Tibial nerve (tissue), 4 donors: Measurements from ENCODE around the gene CABLES1. TPM values are rescaled to one million over a fixed set of nuclear protein-coding genes. Genes with fewer than 3 reads are reported as not detected.
"Not testable (repeated sequence)": the region's sequence is repeated elsewhere in the genome, so short reads cannot be mapped to it uniquely, and the experiment has no call there.

Experiments used
- DNase-seq, 2 donors: peaks; one replicate each; pipeline ENCODE4 v3.0.0-alpha.2; 2019; ENCODE audit warnings: low spot score in 2 of 2
- H3K27ac ChIP-seq, 4 donors: fragments of 200-600 bp; sonication (generic) in 3 of 4; one replicate each; pipeline ENCODE4 v1.5.1; 2017 to 2019; ENCODE audit warnings: mild to moderate bottlenecking in 1 of 4
- H3K27me3 ChIP-seq, 2 donors: fragments of 200-600 bp; sonication (generic) in 1 of 2; one replicate each; pipeline versions ENCODE4 v1.5.1 to v1.6.0; 2017 to 2019
- H3K36me3 ChIP-seq, 3 donors: fragments of 200-600 bp; sonication (generic); one replicate each; pipeline ENCODE4 v1.5.1; 2018 to 2019
- H3K4me1 ChIP-seq, 4 donors: fragments of 200-600 bp; sonication (generic) in 3 of 4; one replicate each; pipeline ENCODE4 v1.5.1; 2017 to 2019
- H3K4me3 ChIP-seq, 4 donors: fragments of 200-600 bp; sonication (generic) in 3 of 4; one replicate each; pipeline ENCODE4 v1.5.1; 2017 to 2019; ENCODE audit warnings: mild to moderate bottlenecking in 1 of 4, moderate library complexity in 1 of 4
- H3K9me3 ChIP-seq, 4 donors: fragments of 200-600 bp; sonication (generic) in 3 of 4; one replicate each; pipeline ENCODE4 v1.5.1; 2017 to 2019
- EP300 ChIP-seq, 2 donors: sonication (generic); formaldehyde crosslinking; IDR thresholded peaks; one replicate each; pipeline ENCODE4 v1.6.1; 2017; ENCODE audit warnings: antibody characterized with exemption in 2 of 2, mild to moderate bottlenecking in 1 of 2
- POLR2A ChIP-seq, 2 donors: fragments of 450-650 bp; IDR thresholded peaks; one replicate each; pipeline ENCODE4 v1.6.1; 2017; ENCODE audit warnings: antibody characterized with exemption in 2 of 2, mild to moderate bottlenecking in 2 of 2, moderate library complexity in 2 of 2
- WGBS, 2 donors: methylation state at CpG; one replicate each; pipeline ENCODE4 v1.1.5; 2018; 5-methylcytosine and 5-hydroxymethylcytosine counted together
- total RNA-seq, 4 donors: library from RNA; depleted of rRNA; stranded (reverse); fragments of >200 nt; gene quantifications; one replicate each; pipeline ENCODE4 v1.1.0, GENCODE V29; 2016
- TF ChIP-seq, protein P1 (sequence below), 5 experiments: fragments of 200-600 bp in 3 of 5; fragments of 450-650 bp in 2 of 5; sonication (generic) in 3 of 5; IDR thresholded peaks; one replicate each; pipeline ENCODE4 v1.5.1; 2016 to 2019; ENCODE audit warnings: antibody characterized with exemption in 5 of 5, mild to moderate bottlenecking in 3 of 5, moderate library complexity in 2 of 5

Gene CABLES1
- total RNA-seq, 4 donors from 2014 or later: 17.3 to 32.1 (median 21.2) TPM

DNA sequence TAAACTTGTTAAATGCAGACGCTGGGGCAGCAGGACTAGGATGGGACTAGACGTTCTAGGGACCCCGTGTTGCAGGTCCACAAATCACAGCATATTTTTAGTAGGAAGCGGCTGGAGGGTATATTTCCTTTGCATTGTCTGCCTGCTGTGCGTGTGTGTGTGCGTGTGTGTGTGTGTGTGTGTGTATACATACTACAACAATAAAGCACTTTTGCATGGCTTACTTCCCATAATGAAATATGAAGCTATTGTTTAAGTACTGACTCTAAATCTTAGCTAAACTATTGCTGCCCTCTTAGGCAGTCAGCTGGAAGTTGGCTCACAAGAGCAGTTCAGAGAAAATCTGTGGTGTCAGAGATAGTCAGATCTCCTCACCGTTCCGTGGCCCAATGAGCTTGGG, 133.4 kb downstream of the CABLES1 start:
- no peaks in the 10 kb centered on the region for H3K27me3 ChIP-seq
- peaks cover 0 to 8% (median 0%) of the 10 kb centered on the region in 3 donors for H3K36me3 ChIP-seq
- WGBS, 2 donors: 79 to 81% methylated on average over 8 of the region's 8 CpGs
- no peak for TF ChIP-seq EP300 (IDR thresholded peaks at IDR 0.05)
- no peak for TF ChIP-seq POLR2A (IDR thresholded peaks at IDR 0.05)
- TF ChIP-seq, protein P1, sequence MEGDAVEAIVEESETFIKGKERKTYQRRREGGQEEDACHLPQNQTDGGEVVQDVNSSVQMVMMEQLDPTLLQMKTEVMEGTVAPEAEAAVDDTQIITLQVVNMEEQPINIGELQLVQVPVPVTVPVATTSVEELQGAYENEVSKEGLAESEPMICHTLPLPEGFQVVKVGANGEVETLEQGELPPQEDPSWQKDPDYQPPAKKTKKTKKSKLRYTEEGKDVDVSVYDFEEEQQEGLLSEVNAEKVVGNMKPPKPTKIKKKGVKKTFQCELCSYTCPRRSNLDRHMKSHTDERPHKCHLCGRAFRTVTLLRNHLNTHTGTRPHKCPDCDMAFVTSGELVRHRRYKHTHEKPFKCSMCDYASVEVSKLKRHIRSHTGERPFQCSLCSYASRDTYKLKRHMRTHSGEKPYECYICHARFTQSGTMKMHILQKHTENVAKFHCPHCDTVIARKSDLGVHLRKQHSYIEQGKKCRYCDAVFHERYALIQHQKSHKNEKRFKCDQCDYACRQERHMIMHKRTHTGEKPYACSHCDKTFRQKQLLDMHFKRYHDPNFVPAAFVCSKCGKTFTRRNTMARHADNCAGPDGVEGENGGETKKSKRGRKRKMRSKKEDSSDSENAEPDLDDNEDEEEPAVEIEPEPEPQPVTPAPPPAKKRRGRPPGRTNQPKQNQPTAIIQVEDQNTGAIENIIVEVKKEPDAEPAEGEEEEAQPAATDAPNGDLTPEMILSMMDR (IDR thresholded peaks at IDR 0.05): no peak
- no peak for DNase-seq
- H3K4me3 ChIP-seq: no peak overlapping the region
- no peak overlapping the region for H3K27ac ChIP-seq
- peaks cover 0 to 14% (median 0%) of the 10 kb centered on the region in 4 donors for H3K9me3 ChIP-seq
- H3K4me1 ChIP-seq: no peaks in the 10 kb centered on the region

DNA sequence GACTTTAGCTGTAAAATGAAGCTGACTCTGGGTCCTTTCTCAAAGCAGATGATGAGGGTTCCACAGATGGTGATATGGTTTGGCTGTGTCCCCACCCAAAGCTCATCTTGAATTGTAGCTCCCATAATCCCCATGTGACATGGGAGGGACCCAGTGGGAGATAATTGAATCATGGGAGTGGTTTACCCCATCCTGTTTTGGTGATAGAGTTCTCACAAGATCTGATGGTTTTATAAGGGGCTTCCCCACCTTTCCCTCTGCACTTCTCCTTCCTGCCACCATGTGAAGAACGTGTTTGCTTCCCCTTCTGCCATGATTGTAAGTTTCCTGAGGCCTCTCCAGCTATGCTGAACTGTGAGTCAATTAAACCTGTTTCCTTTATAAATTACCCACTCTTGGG, 133.8 kb downstream of the CABLES1 start:
- not testable (repeated sequence) for H3K36me3 ChIP-seq, H3K27me3 ChIP-seq, H3K27ac ChIP-seq, DNase-seq, H3K4me3 ChIP-seq, H3K4me1 ChIP-seq
- H3K9me3 ChIP-seq: peaks cover 0 to 14% (median 0%) of the 10 kb centered on the region in 4 donors
- WGBS, 2 donors: 70 to 86% methylated on average over 1 of the region's 1 CpG

DNA sequence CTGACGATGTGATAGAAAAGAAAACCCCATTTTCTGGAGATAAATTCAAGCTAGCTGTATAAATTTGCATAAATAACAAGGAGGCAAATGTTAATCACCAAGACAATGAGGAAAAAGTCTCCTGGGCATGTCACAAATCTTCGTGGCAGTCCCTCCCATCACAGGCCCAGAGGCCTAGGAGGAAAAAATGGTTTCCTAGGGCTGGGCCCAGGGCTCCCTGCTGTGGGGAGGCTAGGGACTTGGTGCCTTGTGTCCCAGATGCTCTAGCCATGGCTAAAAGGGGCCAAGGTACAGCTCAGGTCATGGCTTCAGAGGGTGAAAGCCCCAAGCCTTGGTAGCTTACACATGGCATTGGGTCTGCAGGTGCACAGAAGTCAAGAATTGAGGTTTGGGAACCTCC, 134.6 kb downstream of the CABLES1 start:
- Histone ChIP-seq H3K4me1 (peaks cover 0 to 3% (median 0%) of the 10 kb centered on the region in 4 donors), H3K36me3 (peaks cover 0 to 8% (median 0%) of the 10 kb centered on the region in 3 donors), H3K4me3 (no peak overlapping the region), H3K27me3 (no peaks in the 10 kb centered on the region), H3K9me3 (peaks cover 0 to 14% (median 0%) of the 10 kb centered on the region in 4 donors), H3K27ac (no peak overlapping the region)
- WGBS, 2 donors: 90 to 98% methylated on average over 2 of the region's 2 CpGs
- no peak for TF ChIP-seq POLR2A (IDR thresholded peaks at IDR 0.05)
- TF ChIP-seq EP300 (IDR thresholded peaks at IDR 0.05): no peak
- TF ChIP-seq, protein P1 (IDR thresholded peaks at IDR 0.05): no peak
- no peak for DNase-seq

DNA sequence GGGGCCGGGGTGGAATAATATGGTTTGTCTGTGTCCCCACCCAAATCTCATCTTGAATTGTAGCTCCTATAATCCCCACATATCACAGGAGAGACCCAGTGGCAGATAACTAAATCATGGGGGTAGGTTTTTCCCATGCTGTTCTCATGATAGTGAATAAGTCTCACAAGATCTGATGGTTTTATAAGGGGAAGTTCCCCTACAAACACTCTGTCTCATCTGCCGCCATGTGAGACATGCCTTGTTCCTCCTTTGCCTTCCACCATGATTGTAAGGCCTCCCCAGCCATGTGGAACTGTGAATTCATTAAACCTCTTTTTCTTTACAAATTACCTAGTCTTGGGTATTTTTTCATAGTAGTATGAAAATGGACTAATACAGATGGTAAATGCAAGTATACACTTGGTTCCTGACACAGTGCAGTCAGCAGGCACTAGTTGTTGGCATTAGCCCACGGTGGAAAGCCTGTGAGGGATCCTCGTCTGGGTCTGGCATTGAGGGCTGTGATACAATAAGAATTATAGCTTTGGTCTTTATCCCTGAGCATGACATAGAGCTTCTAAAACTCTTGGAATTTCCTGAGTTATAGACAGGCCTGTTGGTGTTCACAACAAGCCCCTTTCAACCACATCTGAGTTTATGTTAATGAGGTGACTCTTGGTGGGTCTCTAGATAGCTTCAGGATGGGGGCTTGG, 135.8 kb downstream of the CABLES1 start:
- no peak for DNase-seq

DNA sequence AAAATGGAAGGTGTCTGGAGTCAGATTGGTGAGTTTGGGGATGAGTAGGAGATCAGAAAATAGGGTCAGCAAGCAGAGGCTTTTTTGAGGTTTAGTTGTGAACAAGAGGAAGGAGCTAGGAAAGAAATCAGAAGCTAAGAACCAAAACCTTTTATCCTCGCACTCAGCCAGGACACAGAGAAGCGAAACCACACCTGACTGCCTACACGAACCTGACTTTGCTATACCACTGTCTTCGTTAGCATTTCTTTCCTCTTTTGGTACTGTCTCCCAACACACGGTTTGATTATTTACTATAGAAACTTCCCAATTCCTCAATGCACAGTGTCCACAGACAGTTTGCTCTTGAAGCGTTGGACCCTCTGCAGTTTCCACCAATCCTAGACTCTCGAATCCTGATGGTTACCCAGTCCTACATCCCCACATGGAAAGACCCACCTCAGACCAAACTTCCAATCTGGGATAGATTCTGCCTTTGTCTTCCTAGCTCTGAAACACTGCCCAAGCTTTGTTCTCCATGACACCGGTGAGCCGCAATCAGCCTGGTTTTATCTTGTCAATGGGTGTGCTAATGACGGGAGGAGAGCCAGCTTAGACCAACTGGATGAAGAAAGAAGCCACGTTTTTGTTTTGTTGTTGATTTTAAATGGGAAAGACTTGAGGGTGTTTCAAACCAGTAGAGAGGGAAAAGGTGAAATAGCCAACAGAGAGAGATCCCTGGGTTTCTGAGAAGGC, 137.4 kb downstream of the CABLES1 start:
- H3K27me3 ChIP-seq: no peaks in the 10 kb centered on the region
- TF ChIP-seq, protein P1 (IDR thresholded peaks at IDR 0.05): no peak
- TF ChIP-seq EP300 (IDR thresholded peaks at IDR 0.05) (no peak), POLR2A (IDR thresholded peaks at IDR 0.05) (no peak)
- H3K4me1 ChIP-seq: peaks cover 0 to 17% (median 0%) of the 10 kb centered on the region in 4 donors
- 84 to 85% methylated on average over 11 of the region's 11 CpGs for WGBS, 2 donors
- H3K27ac ChIP-seq: no peak overlapping the region
- H3K4me3 ChIP-seq: no peak overlapping the region
- H3K9me3 ChIP-seq: peaks cover 0 to 21% (median 1%) of the 10 kb centered on the region in 4 donors
- peaks cover 0 to 14% (median 0%) of the 10 kb centered on the region in 3 donors for H3K36me3 ChIP-seq
- no peak for DNase-seq

More for the DNA sequence above, 135.8 kb downstream of the CABLES1 start:
- Histone ChIP-seq H3K36me3 (peaks cover 0 to 8% (median 0%) of the 10 kb centered on the region in 3 donors), H3K27ac (no peak overlapping the region), H3K4me1 (peaks cover 0 to 13% (median 0%) of the 10 kb centered on the region in 4 donors), H3K9me3 (peaks cover 0 to 14% (median 0%) of the 10 kb centered on the region in 4 donors), H3K27me3 (no peaks in the 10 kb centered on the region), H3K4me3 (no peak overlapping the region)
- WGBS, 2 donors: 61 to 68% methylated on average over 4 of the region's 4 CpGs
- TF ChIP-seq EP300 (IDR thresholded peaks at IDR 0.05) (no peak), POLR2A (IDR thresholded peaks at IDR 0.05) (no peak)
- TF ChIP-seq, protein P1 (IDR thresholded peaks at IDR 0.05): no peak
